ENCODE measurements around the gene CTR9. TPM values are rescaled to one million over a fixed set of nuclear protein-coding genes. Genes with fewer than 3 reads are reported as not detected.

CTR9 gene

Small RNAs within 50 kb of the gene (small RNA-seq; reads per million reads assigned to genes)
- not detected for gene RF00019
- gene SNORD97, result not detected

Data from skeletal muscle satellite cell (primary cell).